Measurements from ENCODE around the gene GORASP2.

Gene GORASP2

GRCh38 chr2:171008550-171009205 is 79.6 kb downstream of the GORASP2 start:
- DNase-seq: no peak

GRCh38 chr2:171009386-171009785 is 80.3 kb downstream of the GORASP2 start:
- DNase-seq: no peak

GRCh38 chr2:171013851-171014250 is 84.8 kb downstream of the GORASP2 start:
- no peak for DNase-seq

- DNase-seq: no peak
Observed at GRCh38 chr2:171016125-171016524, 87.1 kb downstream of the GORASP2 start.
